ENCODE data around the gene SYNDIG1L.

GRCh38 chr14:74408870-74409269, 17.1 kb downstream of the SYNDIG1L start:
- TF ChIP-seq CTCF (IDR thresholded peaks at IDR 0.05; ENCODE audit: insufficient read depth, low read length) (no peak), GABPA (IDR thresholded peaks at IDR 0.05; ENCODE audit: low read depth) (no peak), POLR2AphosphoS5 (IDR thresholded peaks at IDR 0.05; ENCODE audit: low read depth) (no peak)

Measured in HL-60 (cell line).